ENCODE measurements around the gene PIF1.

GRCh38 chr15:64779024-64779423 lies 46.4 kb downstream of the PIF1 start:
- TF ChIP-seq CTCF (IDR thresholded peaks at IDR 0.05) (no peak), POLR2A (IDR thresholded peaks at IDR 0.05) (no peak)
